Adrenal gland (tissue), 12 donors: ENCODE results near the gene SMARCD3. TPM values are rescaled to one million over a fixed set of nuclear protein-coding genes. Genes with fewer than 3 reads are reported as not detected.

Source experiments
- DNase-seq, 7 donors: peaks; one replicate each; pipeline ENCODE4 v3.0.0-alpha.2; 2019 to 2020
- H3K27ac ChIP-seq, 5 donors: fragments of 200-600 bp; sonication (generic) in 4 of 5; 1 replicate in 3 of 5; 2 replicates in 2 of 5; pipeline versions ENCODE4 v1.5.1 to v1.8.0; 2016 to 2020; ENCODE audit warnings: mild to moderate bottlenecking in 1 of 5
- H3K27me3 ChIP-seq: fragments of 200-600 bp; 2 replicates; pipeline ENCODE4 v1.8.0; 2021
- H3K36me3 ChIP-seq, 2 donors: fragments of 200-600 bp; replicated peaks in 1 of 2; 1 replicate in 1 of 2; 2 replicates in 1 of 2; pipeline versions ENCODE4 v1.5.1 to v1.8.0; 2018 to 2022
- H3K4me1 ChIP-seq, 2 donors: fragments of 200-600 bp; replicated peaks in 1 of 2; 1 replicate in 1 of 2; 2 replicates in 1 of 2; pipeline versions ENCODE4 v1.5.1 to v1.8.0; 2018 to 2021
- H3K4me3 ChIP-seq, 4 donors: fragments of 200-600 bp; sonication (generic) in 3 of 4; one replicate each; pipeline ENCODE4 v1.5.1; 2016 to 2018
- H3K9me3 ChIP-seq, 3 donors: fragments of 200-600 bp; sonication (generic) in 1 of 3; replicated peaks in 1 of 3; 1 replicate in 2 of 3; 2 replicates in 1 of 3; pipeline versions ENCODE4 v1.5.1 to v1.8.0; 2016 to 2021
- CTCF ChIP-seq, 6 experiments: fragments of 450-650 bp in 4 of 6; fragments of 200-600 bp in 2 of 6; sonication (generic) in 1 of 6; IDR thresholded peaks; 1 replicate in 5 of 6; 2 replicates in 1 of 6; pipeline versions ENCODE4 v1.5.1 to v1.8.0; 2016 to 2021; ENCODE audit warnings: antibody characterized with exemption in 6 of 6, mild to moderate bottlenecking in 2 of 6, moderate library complexity in 1 of 6
- POLR2A ChIP-seq, 2 donors: fragments of 450-650 bp; IDR thresholded peaks; one replicate each; pipeline ENCODE4 v1.6.1; 2017; ENCODE audit warnings: antibody characterized with exemption in 2 of 2, mild to moderate bottlenecking in 2 of 2, moderate library complexity in 1 of 2
- WGBS, 4 donors: extraction: QIAGEN DNeasy Blood & Tissue Kit in 2 of 4; methylation state at CpG; one replicate each; pipeline versions ENCODE4 v1.1.5 to v1.1.7; 2013 to 2017; 5-methylcytosine and 5-hydroxymethylcytosine counted together
- intact Hi-C, 2 donors: fragments of 100-400 bp; cut with DNase I; formaldehyde crosslinking; loops; one replicate each; pipeline versions ENCODE4 v1.14.1 to v1.15.0; 2022 to 2023
- polyA plus RNA-seq, 3 donors: library from polyadenylated mRNA; stranded (reverse); fragments of 200-250 nt in 2 of 3; fragments of 350-450 nt in 1 of 3; fragmentation: Illumina TruSeq in 1 of 3; extraction: RNeasy Lipid Tissue Mini Kit (QIAGEN cat#74804) in 1 of 3; gene quantifications; one replicate each; pipeline ENCODE4 v1.2.3, GENCODE V29; 2013 to 2014
- total RNA-seq, 9 donors: library from RNA; depleted of rRNA in 4 of 9; stranded (reverse); fragments of >200 nt in 4 of 9; fragments of 120-200 nt in 1 of 9; fragmentation: NEBNext Ultra II Directional in 1 of 9; extraction: Animal tissue kit (Norgen Biotek cat#: 25700) in 1 of 9; gene quantifications; one replicate each; pipeline versions ENCODE4 v1.1.0 to v1.2.4, GENCODE V29; 2013 to 2023
- donor health status: healthy with polysubstance abuse.
- donor health status: Bipolar disorder and iron deficiency.
- donor health status: DM: yes; HTN: yes; CAD: no.
- donor health status: DM: no; HTN: no; CAD: no.
- donor health status: DM: no; HTN: no; CAD: no.
- donor health status: DM: yes; HTN: yes; CAD: no.

The SMARCD3 gene
- total and polyA plus RNA-seq, 12 donors = 46.4 to 194 (median 109) TPM

- Histone ChIP-seq H3K4me3 (no peak overlapping the region), H3K27ac (peak overlapping the region in 1 of 5 donors; percentile 12), H3K9me3 (no peaks in the 10 kb centered on the region), H3K27me3 (no peaks in the 10 kb centered on the region), H3K36me3 (peaks cover 0 to 74% of the 10 kb centered on the region in 2 donors), H3K4me1 (peaks cover 5 to 16% of the 10 kb centered on the region in 2 donors)
- TF ChIP-seq CTCF (IDR thresholded peaks at IDR 0.05) = no peak
- TF ChIP-seq POLR2A (IDR thresholded peaks at IDR 0.05) = no peak
- DNase-seq = no peak
- intact Hi-C loops = no loop called here
- whole genome bisulfite sequencing, 4 donors = 49 to 63% (median 55%) methylated on average over 11 of the region's 11 CpGs
Observed at GRCh38 chr7:151239837-151240459, 8.5 kb downstream of the SMARCD3 start.

GRCh38 chr7:151238924-151239836 lies 9.3 kb downstream of the SMARCD3 start:
- intact Hi-C loops = no loop called here
- no peak for DNase-seq
- 82 to 88% (median 86%) methylated on average over 11 to 25 of the region's 25 CpGs for WGBS, 4 donors
- H3K36me3 ChIP-seq = peaks cover 0 to 78% of the 10 kb centered on the region in 2 donors
- H3K27me3 ChIP-seq = no peaks in the 10 kb centered on the region
- no peak overlapping the region for H3K27ac ChIP-seq
- H3K4me3 ChIP-seq = no peak overlapping the region
- TF ChIP-seq CTCF (IDR thresholded peaks at IDR 0.05) (no peak), POLR2A (IDR thresholded peaks at IDR 0.05) (no peak)
- no peaks in the 10 kb centered on the region for H3K9me3 ChIP-seq
- peaks cover under 1 to 9% of the 10 kb centered on the region in 2 donors for H3K4me1 ChIP-seq

GRCh38 chr7:151238190-151238810 lies 10.2 kb downstream of the SMARCD3 start:
- TF ChIP-seq CTCF (IDR thresholded peaks at IDR 0.05) = no peak
- no peak for TF ChIP-seq POLR2A (IDR thresholded peaks at IDR 0.05)
- no peak for DNase-seq
- Histone ChIP-seq H3K27ac (no peak overlapping the region), H3K27me3 (no peaks in the 10 kb centered on the region), H3K36me3 (peaks cover 0 to 78% of the 10 kb centered on the region in 2 donors), H3K4me3 (no peak overlapping the region), H3K4me1 (peaks cover 9 to 10% of the 10 kb centered on the region in 2 donors), H3K9me3 (no peaks in the 10 kb centered on the region)
- 62 to 83% (median 66%) methylated on average over 7 to 17 of the region's 17 CpGs for WGBS, 4 donors
- intact Hi-C loops = no loop called here
